ENCODE measurements around the gene RAB27A. TPM values are rescaled to one million over a fixed set of nuclear protein-coding genes. Genes with fewer than 3 reads are reported as not detected.

The RAB27A gene
- total RNA-seq, 1 experiment from 2014 or later, result 36.0 TPM

DNA sequence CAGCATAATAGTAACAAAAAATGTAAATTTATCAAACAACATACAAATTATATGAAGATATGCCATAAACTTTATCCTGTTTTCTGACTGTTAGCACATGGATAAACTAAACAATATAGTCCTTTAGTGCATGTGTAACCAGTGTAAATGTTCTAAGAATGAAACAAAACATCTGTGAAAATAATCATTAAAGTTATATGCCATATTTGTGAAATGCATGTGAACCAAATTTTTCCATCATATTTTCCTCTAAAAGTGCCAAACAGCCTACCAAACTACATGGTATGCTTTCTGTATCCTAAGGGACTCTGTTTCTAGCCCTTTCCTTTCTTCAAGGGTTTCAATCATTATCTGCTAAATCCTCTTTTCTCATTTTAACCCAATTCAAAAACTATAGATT lies 69.0 kb downstream of the RAB27A start:
- no peak for DNase-seq (ENCODE audit: unreplicated experiment)
- BruUV-seq (replicated peaks), result no TSS peak
- intact Hi-C loops (cut with micrococcal nuclease), result loop anchor here (1.0 to 2.0 kb wide), 3 partner anchors 30 to 70 kb away; no protein-coding TSS in a partner anchor
- Mint-ChIP-seq H3K27me3 (ENCODE audit: insufficient read depth, unreplicated experiment) (no peaks in the 10 kb centered on the region), H3K4me3 (ENCODE audit: unreplicated experiment) (peak overlapping the region; percentile 34), H3K36me3 (ENCODE audit: insufficient read depth, unreplicated experiment) (peaks cover 33% of the 10 kb centered on the region), H3K9me3 (ENCODE audit: unreplicated experiment) (no peaks in the 10 kb centered on the region), H3K27ac (ENCODE audit: low read depth, unreplicated experiment) (peak overlapping the region; percentile 91), H3K4me1 (ENCODE audit: insufficient read depth, unreplicated experiment) (peaks cover 22% of the 10 kb centered on the region)
- POLR2A ChIA-PET, result interaction anchor here (0.6 to 2.3 kb wide), 10 partner anchors 9 to 495 kb away, joined by 3 to 19 read pairs (median 4); partner anchors contain the start of gene RSL24D1
- CTCF ChIA-PET, result interaction anchor here (0.6 to 9.6 kb wide), 9 partner anchors 12 to 595 kb away, joined by 3 to 134 read pairs (median 3); no protein-coding TSS in a partner anchor
- TF ChIP-seq, protein P1, sequence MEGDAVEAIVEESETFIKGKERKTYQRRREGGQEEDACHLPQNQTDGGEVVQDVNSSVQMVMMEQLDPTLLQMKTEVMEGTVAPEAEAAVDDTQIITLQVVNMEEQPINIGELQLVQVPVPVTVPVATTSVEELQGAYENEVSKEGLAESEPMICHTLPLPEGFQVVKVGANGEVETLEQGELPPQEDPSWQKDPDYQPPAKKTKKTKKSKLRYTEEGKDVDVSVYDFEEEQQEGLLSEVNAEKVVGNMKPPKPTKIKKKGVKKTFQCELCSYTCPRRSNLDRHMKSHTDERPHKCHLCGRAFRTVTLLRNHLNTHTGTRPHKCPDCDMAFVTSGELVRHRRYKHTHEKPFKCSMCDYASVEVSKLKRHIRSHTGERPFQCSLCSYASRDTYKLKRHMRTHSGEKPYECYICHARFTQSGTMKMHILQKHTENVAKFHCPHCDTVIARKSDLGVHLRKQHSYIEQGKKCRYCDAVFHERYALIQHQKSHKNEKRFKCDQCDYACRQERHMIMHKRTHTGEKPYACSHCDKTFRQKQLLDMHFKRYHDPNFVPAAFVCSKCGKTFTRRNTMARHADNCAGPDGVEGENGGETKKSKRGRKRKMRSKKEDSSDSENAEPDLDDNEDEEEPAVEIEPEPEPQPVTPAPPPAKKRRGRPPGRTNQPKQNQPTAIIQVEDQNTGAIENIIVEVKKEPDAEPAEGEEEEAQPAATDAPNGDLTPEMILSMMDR (IDR thresholded peaks at IDR 0.05; ENCODE audit: unreplicated experiment), result no peak

DNA sequence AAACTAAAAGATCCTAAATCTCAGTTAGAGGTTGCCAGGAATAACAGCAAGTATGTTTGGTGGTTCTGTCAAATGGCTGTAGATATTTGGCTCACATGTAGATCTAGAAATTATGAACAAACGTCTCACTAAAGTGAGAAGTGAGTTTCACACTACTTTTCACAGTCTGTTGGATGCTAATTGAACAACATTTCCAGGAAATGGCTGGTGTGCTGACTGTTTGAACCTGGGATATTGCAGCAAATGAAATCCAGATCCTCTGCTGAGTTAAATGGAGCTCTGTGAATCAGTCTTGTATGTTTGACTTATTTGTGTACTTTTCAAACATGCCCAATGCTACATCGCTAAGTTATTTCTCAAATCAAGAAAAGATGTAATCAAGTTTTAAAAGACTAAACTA lies 71.6 kb downstream of the RAB27A start:
- ChIA-PET CTCF (interaction anchor here (0.6 to 9.6 kb wide), 22 partner anchors 10 to 398 kb away, joined by 3 to 134 read pairs (median 4); partner anchors contain the start of genes PIGB and PIGBOS1), POLR2A (interaction anchor here (0.9 to 3.7 kb wide), 5 partner anchors 10 to 101 kb away, joined by 3 to 20 read pairs (median 11); partner anchors contain the start of genes PIGB, PIGBOS1 and RSL24D1)
- BruUV-seq (replicated peaks), result no TSS peak
- intact Hi-C loops (cut with micrococcal nuclease), result no loop called here
- TF ChIP-seq, protein P1 (IDR thresholded peaks at IDR 0.05; ENCODE audit: unreplicated experiment), result no peak
- Mint-ChIP-seq H3K9me3 (ENCODE audit: unreplicated experiment) (no peaks in the 10 kb centered on the region), H3K27ac (ENCODE audit: low read depth, unreplicated experiment) (no peak overlapping the region), H3K27me3 (ENCODE audit: insufficient read depth, unreplicated experiment) (no peaks in the 10 kb centered on the region), H3K36me3 (ENCODE audit: insufficient read depth, unreplicated experiment) (peaks cover 29% of the 10 kb centered on the region), H3K4me3 (ENCODE audit: unreplicated experiment) (no peak overlapping the region), H3K4me1 (ENCODE audit: insufficient read depth, unreplicated experiment) (peaks cover 22% of the 10 kb centered on the region)
- DNase-seq (ENCODE audit: unreplicated experiment), result no peak

DNA sequence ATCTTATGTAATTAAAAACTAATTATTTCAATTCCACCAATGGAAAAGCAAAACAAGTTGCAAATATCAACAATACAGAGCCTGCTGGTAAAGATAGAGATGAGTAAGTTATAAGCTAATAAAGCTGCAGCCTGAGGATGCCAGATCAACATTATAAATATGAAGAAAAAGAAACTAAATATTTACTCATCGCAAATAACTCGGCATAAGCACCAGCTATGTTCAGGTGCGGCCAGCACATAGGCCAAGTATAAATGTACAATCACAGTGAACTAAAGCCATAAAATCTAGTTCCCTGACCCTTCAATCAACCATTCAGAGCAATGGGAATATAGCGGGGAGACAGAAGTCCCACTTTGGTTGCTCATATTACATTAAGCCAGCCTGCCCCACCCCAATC lies 85.1 kb downstream of the RAB27A start:
- peaks cover 1% of the 10 kb centered on the region for H3K9me3 Mint-ChIP-seq (ENCODE audit: unreplicated experiment)
- POLR2A ChIA-PET, result no interaction called here
- no peak overlapping the region for H3K4me3 Mint-ChIP-seq (ENCODE audit: unreplicated experiment)
- TF ChIP-seq, protein P1 (IDR thresholded peaks at IDR 0.05; ENCODE audit: unreplicated experiment), result no peak
- BruUV-seq (replicated peaks), result no TSS peak
- intact Hi-C loops (cut with micrococcal nuclease), result no loop called here
- H3K27ac Mint-ChIP-seq (ENCODE audit: low read depth, unreplicated experiment), result no peak overlapping the region
- peaks cover 7% of the 10 kb centered on the region for H3K36me3 Mint-ChIP-seq (ENCODE audit: insufficient read depth, unreplicated experiment)
- CTCF ChIA-PET, result interaction anchor here (0.5 kb wide), 1 partner anchor 77 kb away, joined by 3 read pairs; no protein-coding TSS in a partner anchor
- DNase-seq (ENCODE audit: unreplicated experiment), result no peak
- H3K4me1 Mint-ChIP-seq (ENCODE audit: insufficient read depth, unreplicated experiment), result peaks cover under 1% of the 10 kb centered on the region
- H3K27me3 Mint-ChIP-seq (ENCODE audit: insufficient read depth, unreplicated experiment), result no peaks in the 10 kb centered on the region

DNA sequence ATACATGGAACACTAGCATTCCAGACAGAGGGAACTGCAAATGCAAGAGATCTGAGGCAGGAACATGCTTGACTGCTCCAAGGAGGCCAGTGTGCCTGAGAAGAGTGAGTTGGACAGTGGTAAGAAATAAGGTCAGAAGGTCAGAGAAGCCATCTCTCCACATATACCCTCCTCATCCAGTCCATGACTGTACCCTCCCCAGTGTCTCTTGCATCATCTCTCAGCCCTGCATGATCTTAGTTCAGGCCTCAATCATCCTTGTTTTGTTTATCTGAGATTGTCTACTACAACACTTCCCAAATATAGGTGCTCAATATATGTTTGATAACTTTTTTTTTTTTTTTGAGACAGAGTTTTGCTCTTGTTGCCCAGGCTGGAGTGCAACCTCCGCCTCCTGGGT lies 87.4 kb downstream of the RAB27A start:
- Mint-ChIP-seq H3K36me3 (ENCODE audit: insufficient read depth, unreplicated experiment) (peaks cover 7% of the 10 kb centered on the region), H3K27ac (ENCODE audit: low read depth, unreplicated experiment) (no peak overlapping the region), H3K9me3 (ENCODE audit: unreplicated experiment) (peaks cover 8% of the 10 kb centered on the region), H3K27me3 (ENCODE audit: insufficient read depth, unreplicated experiment) (no peaks in the 10 kb centered on the region), H3K4me1 (ENCODE audit: insufficient read depth, unreplicated experiment) (peaks cover 6% of the 10 kb centered on the region), H3K4me3 (ENCODE audit: unreplicated experiment) (no peak overlapping the region)
- BruUV-seq (replicated peaks), result no TSS peak
- ChIA-PET CTCF (interaction anchor here (0.6 to 1.0 kb wide), 2 partner anchors 16 to 432 kb away, joined by 3 to 4 read pairs; no protein-coding TSS in a partner anchor), POLR2A (interaction anchor here (0.6 kb wide), 1 partner anchor 7 kb away, joined by 3 read pairs; no protein-coding TSS in a partner anchor)
- no peak for DNase-seq (ENCODE audit: unreplicated experiment)
- TF ChIP-seq, protein P1 (IDR thresholded peaks at IDR 0.05; ENCODE audit: unreplicated experiment), result no peak
- intact Hi-C loops (cut with micrococcal nuclease), result no loop called here
